Ectodermal cell (in vitro differentiated cells): ENCODE results near the gene LRP1B.

Experiments
- H3K27ac ChIP-seq: 2 replicates; pipeline ENCODE4 v1.7.0; 2013; ENCODE audit warnings: mild to moderate bottlenecking, low read depth, low read length; ENCODE audit not compliant: insufficient read depth, poor library complexity, severe bottlenecking
- H3K27me3 ChIP-seq: 2 replicates; pipeline ENCODE4 v1.7.0; 2013; ENCODE audit warnings: mild to moderate bottlenecking, low read length; ENCODE audit not compliant: insufficient read depth, control insufficient read depth, poor library complexity, severe bottlenecking
- H3K36me3 ChIP-seq: one replicate; pipeline ENCODE4 v1.7.0; 2013; ENCODE audit warnings: low read length; ENCODE audit not compliant: control insufficient read depth, insufficient read depth
- H3K4me1 ChIP-seq: one replicate; pipeline ENCODE4 v1.7.0; 2013; ENCODE audit warnings: low read length; ENCODE audit not compliant: control insufficient read depth, insufficient read depth
- H3K4me3 ChIP-seq: 2 replicates; pipeline ENCODE4 v1.7.0; 2013; ENCODE audit warnings: low read depth, low read length, control low read depth; ENCODE audit not compliant: insufficient read depth
- H3K9me3 ChIP-seq: 2 replicates; pipeline ENCODE4 v1.7.0; 2013; ENCODE audit warnings: mild to moderate bottlenecking, low read length, moderate library complexity; ENCODE audit not compliant: control insufficient read depth
- WGBS, 2 experiments: methylation state at CpG; one replicate each; pipeline ENCODE4 v1.1.7; 2013; ENCODE audit warnings: missing lambda C conversion rate in 2 of 2; 5-methylcytosine and 5-hydroxymethylcytosine counted together

Gene LRP1B

GRCh38 chr2:141316103-141316502 is 814.7 kb downstream of the LRP1B start:
- H3K36me3 ChIP-seq = no peaks in the 10 kb centered on the region
- no peak overlapping the region for H3K27ac ChIP-seq
- 90 to 95% methylated on average over 3 of the region's 3 CpGs for WGBS, 2 experiments
- no peaks in the 10 kb centered on the region for H3K9me3 ChIP-seq
- H3K4me3 ChIP-seq = no peak overlapping the region
- H3K27me3 ChIP-seq = no peaks in the 10 kb centered on the region
- no peaks in the 10 kb centered on the region for H3K4me1 ChIP-seq

- no peak overlapping the region for H3K27ac ChIP-seq
- no peaks in the 10 kb centered on the region for H3K4me1 ChIP-seq
- H3K9me3 ChIP-seq = no peaks in the 10 kb centered on the region
- H3K4me3 ChIP-seq = no peak overlapping the region
- H3K36me3 ChIP-seq = no peaks in the 10 kb centered on the region
- 93 to 100% methylated on average over 3 to 4 of the region's 4 CpGs for WGBS, 2 experiments
- no peaks in the 10 kb centered on the region for H3K27me3 ChIP-seq
Observed at GRCh38 chr2:141313972-141314371, 816.8 kb downstream of the LRP1B start.

- H3K4me3 ChIP-seq = no peak overlapping the region
- no peaks in the 10 kb centered on the region for H3K4me1 ChIP-seq
- H3K9me3 ChIP-seq = no peaks in the 10 kb centered on the region
- H3K27me3 ChIP-seq = no peaks in the 10 kb centered on the region
- no peak overlapping the region for H3K27ac ChIP-seq
- no peaks in the 10 kb centered on the region for H3K36me3 ChIP-seq
Observed at GRCh38 chr2:141311430-141311829, 819.4 kb downstream of the LRP1B start.

- Histone ChIP-seq H3K36me3 (no peaks in the 10 kb centered on the region), H3K27me3 (no peaks in the 10 kb centered on the region), H3K4me1 (no peaks in the 10 kb centered on the region), H3K9me3 (no peaks in the 10 kb centered on the region), H3K4me3 (no peak overlapping the region), H3K27ac (no peak overlapping the region)
Observed at GRCh38 chr2:141306368-141306767, 824.4 kb downstream of the LRP1B start.

- H3K9me3 ChIP-seq = no peaks in the 10 kb centered on the region
- H3K36me3 ChIP-seq = no peaks in the 10 kb centered on the region
- no peak overlapping the region for H3K4me3 ChIP-seq
- H3K4me1 ChIP-seq = no peaks in the 10 kb centered on the region
- no peak overlapping the region for H3K27ac ChIP-seq
- WGBS, 2 experiments = 96 to 100% methylated on average over 2 of the region's 2 CpGs
- H3K27me3 ChIP-seq = no peaks in the 10 kb centered on the region
Observed at GRCh38 chr2:141301551-141301950, 829.3 kb downstream of the LRP1B start.

GRCh38 chr2:141280037-141280436 is 850.8 kb downstream of the LRP1B start:
- H3K9me3 ChIP-seq = no peaks in the 10 kb centered on the region
- no peaks in the 10 kb centered on the region for H3K4me1 ChIP-seq
- no peak overlapping the region for H3K27ac ChIP-seq
- H3K36me3 ChIP-seq = no peaks in the 10 kb centered on the region
- 92 to 96% methylated on average over 3 of the region's 4 CpGs for WGBS, 2 experiments
- H3K4me3 ChIP-seq = no peak overlapping the region
- no peaks in the 10 kb centered on the region for H3K27me3 ChIP-seq

GRCh38 chr2:141271346-141271745 is 859.5 kb downstream of the LRP1B start:
- Histone ChIP-seq H3K27ac (no peak overlapping the region), H3K27me3 (no peaks in the 10 kb centered on the region), H3K4me1 (no peaks in the 10 kb centered on the region), H3K36me3 (no peaks in the 10 kb centered on the region), H3K4me3 (no peak overlapping the region), H3K9me3 (no peaks in the 10 kb centered on the region)
- 83% methylated on average over 1 of the region's 2 CpGs; no CpG with 5 or more reads in 1 of the 2 experiments for WGBS, 2 experiments

- Histone ChIP-seq H3K27ac (no peak overlapping the region), H3K27me3 (no peaks in the 10 kb centered on the region), H3K4me1 (no peaks in the 10 kb centered on the region), H3K9me3 (no peaks in the 10 kb centered on the region), H3K4me3 (no peak overlapping the region), H3K36me3 (no peaks in the 10 kb centered on the region)
- WGBS, 2 experiments = 95 to 96% methylated on average over 10 of the region's 10 CpGs
Observed at GRCh38 chr2:141264848-141265247, 866.0 kb downstream of the LRP1B start.

- WGBS, 2 experiments = 95 to 100% methylated on average over 1 of the region's 1 CpG
- no peaks in the 10 kb centered on the region for H3K4me1 ChIP-seq
- no peak overlapping the region for H3K27ac ChIP-seq
Observed at GRCh38 chr2:141260911-141261310, 869.9 kb downstream of the LRP1B start.

GRCh38 chr2:141259683-141260082 is 871.1 kb downstream of the LRP1B start:
- Histone ChIP-seq H3K4me3 (no peak overlapping the region), H3K4me1 (no peaks in the 10 kb centered on the region), H3K27me3 (no peaks in the 10 kb centered on the region), H3K36me3 (no peaks in the 10 kb centered on the region), H3K9me3 (no peaks in the 10 kb centered on the region), H3K27ac (no peak overlapping the region)
- whole genome bisulfite sequencing, 2 experiments = 96% methylated on average over 3 of the region's 3 CpGs; no CpG with 5 or more reads in 1 of the 2 experiments

More at GRCh38 chr2:141260911-141261310, 869.9 kb downstream of the LRP1B start:
- H3K4me3 ChIP-seq = no peak overlapping the region
- no peaks in the 10 kb centered on the region for H3K9me3 ChIP-seq
- H3K36me3 ChIP-seq = no peaks in the 10 kb centered on the region
- H3K27me3 ChIP-seq = no peaks in the 10 kb centered on the region

- no CpG with 5 or more reads among the region's 1 CpG for WGBS, 2 experiments
- H3K36me3 ChIP-seq = no peaks in the 10 kb centered on the region
- no peaks in the 10 kb centered on the region for H3K4me1 ChIP-seq
- no peak overlapping the region for H3K27ac ChIP-seq
- H3K9me3 ChIP-seq = no peaks in the 10 kb centered on the region
- H3K4me3 ChIP-seq = no peak overlapping the region
- no peaks in the 10 kb centered on the region for H3K27me3 ChIP-seq
Observed at GRCh38 chr2:141242008-141242407, 888.8 kb downstream of the LRP1B start.
